ACC112 (cell line): ENCODE data around the gene CHTF8.

Experiments used
- H2AFZ ChIP-seq: fragments of 200-600 bp; sonication (generic); one replicate; pipeline ENCODE4 v1.6.0; 2017; ENCODE audit warnings: antibody characterized with exemption, low read length; ENCODE audit not compliant: unreplicated experiment
- H3K27ac ChIP-seq: fragments of 200-600 bp; sonication (generic); 2 replicates; pipeline ENCODE4 v1.5.1; 2014; ENCODE audit warnings: low read depth, mild to moderate bottlenecking, antibody characterized with exemption, low read length, moderate library complexity
- H3K27me3 ChIP-seq: fragments of 200-600 bp; sonication (generic); 2 replicates; pipeline ENCODE4 v1.6.1; 2014; ENCODE audit warnings: mild to moderate bottlenecking, antibody characterized with exemption, low read length, moderate library complexity, mixed read lengths; ENCODE audit not compliant: insufficient read depth
- H3K36me3 ChIP-seq: fragments of 200-600 bp; sonication (generic); 2 replicates; pipeline ENCODE4 v1.6.1; 2016; ENCODE audit warnings: mild to moderate bottlenecking, antibody characterized with exemption, low read length, moderate library complexity, mixed read lengths; ENCODE audit not compliant: insufficient read depth
- H3K4me1 ChIP-seq: fragments of 200-600 bp; sonication (generic); one replicate; pipeline ENCODE4 v1.6.1; 2016; ENCODE audit warnings: low read length, mixed read lengths; ENCODE audit not compliant: insufficient read depth, unreplicated experiment, control insufficient read depth
- H3K4me3 ChIP-seq: fragments of 200-600 bp; sonication (generic); 2 replicates; pipeline ENCODE4 v1.5.1; 2014; ENCODE audit warnings: mild to moderate bottlenecking, low read depth, low read length
- H3K79me2 ChIP-seq: fragments of 200-600 bp; sonication (generic); one replicate; pipeline ENCODE4 v1.6.0; 2016; ENCODE audit warnings: low read length; ENCODE audit not compliant: control insufficient read depth, unreplicated experiment, insufficient read depth

CHTF8 gene

DNA sequence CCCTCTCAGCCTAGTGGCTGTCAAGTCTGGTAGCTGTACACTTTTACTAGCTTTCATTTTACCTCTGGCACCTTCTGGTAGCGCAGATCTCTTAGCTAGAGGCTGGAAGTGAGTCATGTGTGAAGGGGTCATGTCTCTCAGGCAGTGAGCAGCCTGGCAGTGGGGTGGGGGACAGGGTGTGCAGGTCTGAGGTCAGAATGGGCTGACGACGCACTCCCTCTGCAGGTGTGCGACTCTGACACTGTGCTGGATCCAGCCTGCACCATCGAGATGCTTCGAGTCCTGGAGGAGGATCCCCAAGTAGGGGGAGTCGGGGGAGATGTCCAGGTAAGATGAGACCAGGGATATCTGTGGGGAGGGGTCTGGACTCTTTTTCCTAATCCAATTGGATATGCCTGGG, 19.2 kb downstream of the CHTF8 start:
- peaks cover 23% of the 10 kb centered on the region for H3K36me3 ChIP-seq
- H3K27ac ChIP-seq = no peak overlapping the region
- no peaks in the 10 kb centered on the region for H3K79me2 ChIP-seq
- no peaks in the 10 kb centered on the region for H3K4me1 ChIP-seq
- H2AFZ ChIP-seq = no peak overlapping the region
- H3K27me3 ChIP-seq = no peaks in the 10 kb centered on the region
- no peak overlapping the region for H3K4me3 ChIP-seq

DNA sequence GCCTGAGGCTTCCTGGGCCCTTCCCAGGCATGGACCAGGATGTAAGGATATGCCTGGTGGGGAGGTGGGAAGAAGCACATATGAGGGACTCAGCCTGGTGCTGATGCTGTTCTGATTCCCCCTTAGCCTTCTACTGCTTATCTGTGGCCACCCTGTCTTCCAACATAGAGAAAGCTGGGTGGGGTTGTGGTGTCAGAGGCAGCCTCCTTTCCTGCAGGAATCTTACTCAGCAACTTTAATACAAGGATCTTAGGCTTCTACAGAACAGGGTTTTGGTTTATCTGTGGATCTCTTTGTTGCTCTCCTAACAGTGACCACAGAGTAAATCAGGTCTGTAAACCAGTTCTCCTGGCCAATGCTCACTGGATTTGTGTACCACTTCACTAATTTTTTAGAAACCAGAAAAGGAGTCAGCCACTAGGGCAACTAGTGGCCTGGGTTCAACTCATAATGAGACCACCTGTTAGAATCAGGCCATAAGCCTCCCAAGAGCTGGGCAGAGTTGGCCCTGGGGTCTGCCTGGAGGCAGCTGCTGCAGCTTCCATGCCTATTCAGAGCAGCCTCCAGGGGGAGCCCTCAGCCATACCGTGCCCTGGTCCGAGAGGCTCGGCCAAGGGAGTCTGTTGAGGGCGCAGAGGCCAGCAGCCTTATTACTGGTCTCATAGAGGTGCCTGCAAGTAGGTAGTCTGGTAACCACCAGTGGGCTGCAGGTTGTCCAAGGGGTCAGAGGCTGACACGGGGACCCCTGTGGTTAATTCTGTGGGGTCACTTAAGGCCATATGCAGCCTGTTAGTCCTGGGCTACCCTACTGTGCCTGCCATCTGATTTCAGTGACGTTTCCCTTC, 19.9 kb downstream of the CHTF8 start:
- H3K79me2 ChIP-seq = no peaks in the 10 kb centered on the region
- no peak overlapping the region for H3K27ac ChIP-seq

DNA sequence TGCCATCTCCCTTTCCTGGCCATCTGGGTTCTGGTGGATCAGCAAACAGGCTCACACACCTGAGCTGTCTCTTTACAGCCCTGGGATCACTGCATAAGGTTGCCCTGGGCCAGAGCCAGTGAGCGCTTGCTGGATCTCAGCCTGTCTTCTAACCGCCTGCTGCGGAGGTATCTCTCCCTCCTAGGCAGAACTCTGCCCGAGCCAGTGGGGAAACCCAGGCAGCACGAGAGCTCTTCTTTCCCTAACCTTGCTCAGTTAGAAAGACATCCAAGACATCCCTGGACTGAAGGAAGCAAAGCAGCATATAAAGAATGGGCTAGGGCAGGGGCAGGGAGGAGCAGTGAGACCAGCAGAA, 20.5 kb downstream of the CHTF8 start:
- Histone ChIP-seq H3K4me1 (peaks cover 9% of the 10 kb centered on the region), H3K27ac (no peak overlapping the region), H3K36me3 (peaks cover 11% of the 10 kb centered on the region), H3K4me3 (no peak overlapping the region), H3K27me3 (0 out of 2 replicates have a peak, but pooled peaks cover 3% of the 10 kb centered on the region), H2AFZ (no peak overlapping the region), H3K79me2 (no peaks in the 10 kb centered on the region)

More for the DNA sequence above, 19.9 kb downstream of the CHTF8 start:
- peaks cover 3% of the 10 kb centered on the region for H3K4me1 ChIP-seq
- H3K36me3 ChIP-seq = peaks cover 16% of the 10 kb centered on the region
- H2AFZ ChIP-seq = no peak overlapping the region
- H3K27me3 ChIP-seq = 0 out of 2 replicates have a peak, but pooled peaks cover 3% of the 10 kb centered on the region
- H3K4me3 ChIP-seq = no peak overlapping the region

DNA sequence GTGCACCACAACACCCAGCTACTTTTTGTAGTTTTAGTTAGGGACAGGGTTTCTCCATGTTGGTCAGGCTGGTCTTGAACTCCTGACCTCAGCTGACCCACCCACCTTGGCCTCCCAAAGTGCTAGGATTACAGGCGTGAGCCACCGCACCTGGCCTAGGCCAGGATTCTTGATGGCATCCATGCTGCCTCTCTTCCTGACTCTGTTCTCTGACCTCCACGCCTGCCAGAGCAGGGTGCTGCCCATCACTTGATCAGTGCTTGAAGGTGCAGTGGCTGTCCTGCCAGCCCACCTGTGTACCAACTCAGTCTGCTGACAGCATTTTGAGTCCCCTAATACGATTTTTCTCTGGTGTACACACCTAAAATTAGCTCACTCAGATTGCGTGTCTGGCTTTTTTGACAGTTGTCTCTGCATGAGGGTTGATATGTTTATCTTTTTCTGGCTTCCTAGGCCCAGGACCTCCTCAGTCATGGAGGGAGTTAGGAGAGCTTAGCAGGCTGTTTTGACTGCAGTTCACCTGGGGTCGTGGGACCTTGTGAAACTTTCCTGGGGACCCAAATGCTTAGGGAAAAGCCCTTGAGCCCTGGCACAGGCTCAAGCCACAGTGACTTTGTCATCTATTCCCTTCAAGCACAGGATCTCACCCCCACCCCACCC, 21.0 kb downstream of the CHTF8 start:
- 0 out of 2 replicates have a peak, but pooled peaks cover 3% of the 10 kb centered on the region for H3K27me3 ChIP-seq
- H3K4me1 ChIP-seq = peaks cover 9% of the 10 kb centered on the region
- H3K4me3 ChIP-seq = no peak overlapping the region
- H3K36me3 ChIP-seq = peaks cover 6% of the 10 kb centered on the region; the same call in 1 of the 2 replicates
- H3K27ac ChIP-seq = no peak overlapping the region
- H2AFZ ChIP-seq = no peak overlapping the region
- H3K79me2 ChIP-seq = no peaks in the 10 kb centered on the region

DNA sequence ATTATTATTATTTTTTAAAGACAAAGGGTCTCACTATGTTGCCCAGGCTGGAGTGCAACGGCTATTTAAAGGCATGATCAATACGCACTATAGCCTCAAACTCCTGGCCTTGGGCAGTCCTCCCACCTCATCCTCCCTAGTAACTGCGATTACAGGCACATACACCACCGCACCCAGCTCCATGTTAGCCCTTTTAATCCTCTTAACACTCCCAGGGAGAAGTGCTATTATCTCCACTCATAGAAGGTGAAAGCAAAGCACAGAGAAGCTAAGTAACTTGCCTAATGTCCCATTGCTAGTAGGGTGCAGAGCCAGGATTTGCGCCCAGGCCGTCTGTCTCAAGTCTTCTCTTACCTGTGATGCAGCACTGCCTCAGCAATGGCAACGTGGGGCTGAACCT, 22.0 kb downstream of the CHTF8 start:
- no peaks in the 10 kb centered on the region for H3K79me2 ChIP-seq
- no peak overlapping the region for H3K27ac ChIP-seq
- H3K36me3 ChIP-seq = no peaks in the 10 kb centered on the region
- peaks cover 9% of the 10 kb centered on the region for H3K4me1 ChIP-seq
- H3K27me3 ChIP-seq = 0 out of 2 replicates have a peak, but pooled peaks cover 3% of the 10 kb centered on the region
- H3K4me3 ChIP-seq = no peak overlapping the region
- H2AFZ ChIP-seq = no peak overlapping the region

DNA sequence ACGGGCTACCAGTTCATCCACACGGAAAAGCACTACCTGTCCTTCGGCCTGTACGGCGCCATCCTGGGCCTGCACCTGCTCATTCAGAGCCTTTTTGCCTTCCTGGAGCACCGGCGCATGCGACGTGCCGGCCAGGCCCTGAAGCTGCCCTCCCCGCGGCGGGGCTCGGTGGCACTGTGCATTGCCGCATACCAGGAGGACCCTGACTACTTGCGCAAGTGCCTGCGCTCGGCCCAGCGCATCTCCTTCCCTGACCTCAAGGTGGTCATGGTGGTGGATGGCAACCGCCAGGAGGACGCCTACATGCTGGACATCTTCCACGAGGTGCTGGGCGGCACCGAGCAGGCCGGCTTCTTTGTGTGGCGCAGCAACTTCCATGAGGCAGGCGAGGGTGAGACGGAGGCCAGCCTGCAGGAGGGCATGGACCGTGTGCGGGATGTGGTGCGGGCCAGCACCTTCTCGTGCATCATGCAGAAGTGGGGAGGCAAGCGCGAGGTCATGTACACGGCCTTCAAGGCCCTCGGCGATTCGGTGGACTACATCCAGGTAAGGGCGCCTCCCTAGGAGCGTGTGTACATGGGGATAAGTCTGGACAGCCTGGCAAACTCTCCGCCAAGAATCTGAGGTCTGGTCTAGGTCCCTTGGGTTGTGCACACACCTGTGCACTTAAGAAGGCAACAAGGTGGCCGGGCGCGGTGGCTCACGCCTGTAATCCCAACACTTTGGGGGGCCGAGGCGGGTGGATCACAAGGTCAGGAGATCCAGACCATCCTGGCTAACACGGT, 22.7 kb downstream of the CHTF8 start:
- Histone ChIP-seq H3K4me1 (peaks cover 9% of the 10 kb centered on the region), H3K27ac (no peak overlapping the region), H3K27me3 (0 out of 2 replicates have a peak, but pooled peaks cover 3% of the 10 kb centered on the region), H2AFZ (no peak overlapping the region), H3K4me3 (no peak overlapping the region), H3K36me3 (no peaks in the 10 kb centered on the region), H3K79me2 (no peaks in the 10 kb centered on the region)

DNA sequence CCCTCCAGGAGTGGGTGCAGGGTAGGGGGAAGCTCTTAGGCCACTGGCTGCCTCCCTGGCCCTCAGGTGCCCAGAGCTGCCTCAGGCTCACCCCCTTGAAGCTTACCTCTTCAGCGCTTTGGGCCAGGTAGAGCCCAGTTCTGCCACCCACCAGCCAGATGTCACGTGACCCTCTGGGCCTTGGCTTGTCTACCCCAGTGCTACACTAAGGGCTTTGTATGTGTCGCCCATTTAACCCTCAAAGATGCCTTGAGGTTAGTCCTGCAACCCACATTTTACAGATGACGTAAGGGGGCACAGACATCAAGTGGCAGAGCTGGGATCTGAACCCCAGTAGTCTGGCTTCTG, 23.5 kb downstream of the CHTF8 start:
- H3K4me1 ChIP-seq = peaks cover 9% of the 10 kb centered on the region
- no peak overlapping the region for H2AFZ ChIP-seq
- H3K79me2 ChIP-seq = no peaks in the 10 kb centered on the region
- H3K27me3 ChIP-seq = 0 out of 2 replicates have a peak, but pooled peaks cover 3% of the 10 kb centered on the region
- no peaks in the 10 kb centered on the region for H3K36me3 ChIP-seq
- H3K27ac ChIP-seq = no peak overlapping the region
- H3K4me3 ChIP-seq = no peak overlapping the region

DNA sequence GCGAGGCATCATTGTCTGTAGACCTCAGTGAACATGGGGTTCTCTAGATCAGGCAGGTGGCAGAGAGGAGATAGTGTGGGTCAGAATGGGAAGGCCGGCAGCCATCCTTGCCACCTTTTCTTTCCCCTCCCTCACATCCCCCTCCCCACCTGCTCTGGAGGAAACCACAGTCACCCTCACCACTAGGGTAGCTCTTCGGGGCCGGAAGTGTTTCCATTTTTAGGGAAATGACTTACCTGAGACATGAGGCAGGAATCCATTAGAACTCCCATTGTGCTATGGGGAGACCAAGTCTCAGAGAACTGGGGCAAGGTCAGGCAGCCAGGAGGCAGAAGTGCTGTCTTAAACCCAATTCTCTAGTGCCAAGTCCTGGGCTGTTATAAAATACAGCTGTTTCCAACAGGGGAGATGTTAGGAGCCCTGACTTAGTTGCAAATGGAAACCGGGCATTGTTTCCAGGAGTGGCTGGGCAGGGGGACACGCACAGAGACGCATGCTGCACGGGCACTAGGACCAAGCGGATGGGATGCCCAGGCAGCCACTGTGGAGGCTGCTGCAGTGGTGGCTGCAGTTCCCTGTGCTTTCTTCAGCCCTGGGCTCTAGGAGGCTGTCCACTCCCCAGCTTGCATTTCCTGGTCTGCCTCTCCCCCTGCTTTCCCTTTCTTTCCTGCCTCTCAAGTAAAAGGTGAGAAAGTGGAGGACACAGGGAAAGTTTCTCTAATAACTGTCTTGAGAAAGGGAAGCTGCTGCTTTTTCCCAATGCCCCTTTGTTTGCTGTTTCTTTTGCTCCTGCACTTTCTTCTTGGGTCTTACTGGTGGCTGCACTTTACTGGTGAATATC, 24.1 kb downstream of the CHTF8 start:
- no peaks in the 10 kb centered on the region for H3K36me3 ChIP-seq
- H3K4me1 ChIP-seq = peaks cover 9% of the 10 kb centered on the region
- no peak overlapping the region for H2AFZ ChIP-seq
- H3K27ac ChIP-seq = no peak overlapping the region
- no peaks in the 10 kb centered on the region for H3K79me2 ChIP-seq
- H3K4me3 ChIP-seq = no peak overlapping the region
- H3K27me3 ChIP-seq = 0 out of 2 replicates have a peak, but pooled peaks cover 3% of the 10 kb centered on the region

DNA sequence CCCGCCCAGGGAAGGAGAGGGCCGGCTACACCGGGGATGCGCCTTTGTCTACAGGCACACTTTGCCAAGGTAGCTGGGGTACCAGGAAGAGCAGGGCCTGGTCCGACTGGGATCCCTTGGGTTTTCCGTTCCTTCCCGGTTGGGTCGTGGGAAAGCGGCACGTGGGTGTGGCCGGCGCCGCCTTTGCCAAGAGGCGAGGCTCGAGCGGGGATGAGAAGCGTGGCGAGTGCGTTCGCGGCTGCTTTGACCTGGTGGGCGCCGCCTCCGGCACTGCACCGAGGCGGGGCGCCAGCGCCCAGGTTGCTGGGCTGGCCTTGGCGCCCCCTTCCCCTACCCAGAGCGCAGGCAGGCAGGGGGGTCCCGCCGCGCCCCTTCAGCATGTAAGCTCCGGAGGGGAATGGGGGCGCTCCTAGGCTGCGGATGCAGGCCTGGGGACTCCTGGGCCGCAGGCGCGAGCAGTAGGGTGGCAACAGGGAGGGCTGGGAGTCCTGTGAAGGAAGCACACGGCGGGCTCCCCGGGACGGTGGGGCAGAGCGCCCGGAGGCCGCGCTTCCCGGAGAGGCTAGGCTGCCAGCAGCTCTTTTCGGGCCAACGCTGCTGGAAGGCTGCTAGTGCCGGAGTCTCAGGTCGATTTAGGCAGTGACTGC, 24.9 kb downstream of the CHTF8 start:
- Histone ChIP-seq H3K27ac (no peak overlapping the region), H3K36me3 (no peaks in the 10 kb centered on the region), H3K27me3 (0 out of 2 replicates have a peak, but pooled peaks cover 3% of the 10 kb centered on the region), H3K4me3 (peak overlapping the region; percentile 75), H3K4me1 (peaks cover 9% of the 10 kb centered on the region), H3K79me2 (no peaks in the 10 kb centered on the region), H2AFZ (no peak overlapping the region)
